HG03565 (cell line): ENCODE measurements around the gene DPY19L2.
"Not testable (repeated sequence)": the region's sequence is repeated elsewhere in the genome, so short reads cannot be mapped to it uniquely, and the experiment has no call there.

ENCODE experiments used
- ATAC-seq: cut with Tn5 transposase; IDR thresholded peaks from one replicate; pipeline ENCODE4 v1.9.1; 2021; ENCODE audit warnings: mild to moderate bottlenecking, moderate library complexity; ENCODE audit not compliant: unreplicated experiment

DPY19L2 gene

DNA sequence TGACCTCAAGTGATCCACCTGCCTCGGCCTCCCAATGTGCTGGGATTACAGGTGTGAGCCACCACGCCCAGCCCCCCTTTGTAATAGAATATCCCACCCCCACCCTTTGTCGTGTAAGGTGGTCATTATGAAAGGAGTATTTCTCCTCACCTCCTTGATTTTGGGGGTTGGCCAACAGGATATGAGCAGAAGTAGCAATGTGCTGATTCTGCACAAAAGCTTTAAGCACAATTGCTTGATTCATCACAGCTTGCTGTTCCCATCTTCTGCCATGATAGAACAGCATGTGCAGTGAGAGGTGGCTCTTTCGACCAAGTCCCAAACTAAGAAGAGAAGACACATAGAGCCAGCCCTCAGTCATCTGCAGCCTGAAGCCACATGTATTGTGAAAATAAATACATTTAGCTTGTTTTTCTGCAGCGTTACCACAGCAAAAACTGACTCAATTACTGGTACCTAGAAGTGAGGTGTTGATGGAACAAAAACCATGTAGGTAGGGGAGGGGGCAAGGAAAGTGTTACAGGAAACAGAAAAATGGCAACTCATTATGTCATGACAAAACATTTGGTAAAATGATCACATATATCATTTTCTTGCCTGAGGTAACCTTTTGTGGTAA, 122.9 kb downstream of the DPY19L2 start:
- not testable (repeated sequence) for ATAC-seq

DNA sequence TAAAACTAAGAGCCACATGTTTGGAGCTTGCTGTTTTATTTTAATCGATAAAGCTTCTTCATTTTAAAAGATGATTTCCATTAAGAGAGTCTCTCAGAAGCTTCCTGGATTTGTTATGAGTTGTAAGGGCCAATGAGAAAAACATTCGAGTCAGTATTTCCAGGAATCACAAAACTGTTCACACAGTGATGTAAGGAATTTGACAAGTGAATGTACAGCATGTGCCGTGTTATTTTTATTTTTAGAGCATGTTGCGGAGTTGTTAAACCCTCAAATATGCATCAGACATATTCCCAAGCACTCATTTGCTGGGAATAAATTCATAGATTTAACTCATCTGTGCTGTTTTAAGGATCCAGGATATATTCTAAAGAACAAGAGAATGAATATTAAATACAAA, 129.6 kb downstream of the DPY19L2 start:
- not testable (repeated sequence) for ATAC-seq

DNA sequence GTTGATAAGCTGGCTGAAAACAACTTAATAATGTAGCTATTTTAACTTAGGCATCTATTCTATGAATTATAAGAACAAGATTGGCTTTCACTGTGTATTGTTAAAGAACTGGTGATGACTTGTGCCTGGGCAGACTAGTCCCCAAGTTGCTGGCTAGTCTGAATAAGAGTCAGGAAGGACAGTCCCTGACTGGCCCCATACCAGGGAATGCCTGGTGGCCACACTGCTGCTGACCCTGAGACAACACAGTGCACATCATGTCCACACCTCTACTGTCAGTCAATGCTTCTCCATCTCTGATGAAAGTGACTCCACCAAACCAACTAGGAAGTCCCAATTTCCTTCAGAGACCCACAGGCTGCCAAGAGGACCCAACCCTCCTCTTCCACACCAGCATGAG, 130.5 kb downstream of the DPY19L2 start:
- not testable (repeated sequence) for ATAC-seq

DNA sequence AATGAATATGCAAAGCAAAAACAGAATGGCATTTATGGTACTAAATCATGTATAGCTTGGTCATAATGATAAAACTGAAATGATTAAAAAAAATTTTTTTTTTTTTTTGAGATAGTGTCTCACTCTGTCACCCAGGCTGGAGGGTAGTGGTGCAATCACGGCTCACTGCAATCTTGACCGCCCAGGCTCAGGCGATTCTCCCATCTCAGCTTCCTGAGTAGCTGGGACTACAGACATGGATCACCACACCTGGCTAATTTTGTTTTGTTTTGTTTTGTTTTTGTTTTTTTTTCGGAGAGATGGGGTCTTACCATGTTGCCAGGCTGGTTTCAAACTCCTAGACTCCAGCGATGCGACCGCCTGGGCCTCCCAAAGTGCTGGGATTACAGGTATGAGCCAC, 138.7 kb downstream of the DPY19L2 start:
- ATAC-seq, result not testable (repeated sequence)

DNA sequence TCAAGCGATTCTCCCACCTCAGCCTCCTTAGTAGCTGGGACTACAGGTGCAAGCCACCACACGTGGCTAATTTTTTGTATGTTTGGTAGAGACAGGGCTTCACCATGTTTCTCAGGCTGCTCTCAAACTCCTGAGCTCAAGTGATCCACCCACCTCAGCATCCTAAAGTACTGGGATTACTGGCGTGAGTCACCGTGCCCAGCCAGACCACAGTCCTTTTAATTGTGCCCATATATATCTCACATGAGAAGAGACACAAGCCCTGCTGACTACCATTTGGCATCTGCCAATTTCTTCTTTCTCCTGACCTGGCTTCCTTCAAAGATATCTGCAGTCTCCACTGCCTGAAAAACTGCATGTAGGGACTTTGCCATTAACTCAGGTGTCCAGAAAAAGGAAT, 142.5 kb downstream of the DPY19L2 start:
- no peak for ATAC-seq

DNA sequence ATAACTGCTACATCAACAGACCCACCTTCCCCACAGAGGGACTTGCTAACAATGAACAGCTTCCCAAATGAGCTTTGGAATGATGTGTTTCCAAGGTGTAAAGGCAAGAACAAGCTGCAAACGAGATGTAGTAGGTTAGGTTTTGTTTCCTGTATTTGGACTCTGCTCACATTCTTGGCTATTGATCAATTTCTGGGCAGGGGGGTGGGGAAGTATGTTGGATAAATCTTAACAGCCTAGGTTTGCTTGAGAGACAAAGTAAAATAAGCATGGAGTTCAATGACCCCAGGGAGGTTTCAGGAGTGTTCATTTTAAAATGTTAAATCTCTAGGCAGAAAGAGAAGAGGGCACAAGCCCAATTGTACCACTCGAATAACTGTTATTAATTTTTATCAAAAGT, 146.6 kb downstream of the DPY19L2 start:
- no peak for ATAC-seq
